H1 (cell line): ENCODE results near the gene ZNF391. TPM values are rescaled to one million over a fixed set of nuclear protein-coding genes. Genes with fewer than 3 reads are reported as not detected.

Experiments used
- CTCF ChIA-PET: fragments of 300-600 bp; sonication (Branson Sonifier 250); formaldehyde crosslinking; loops from one replicate; lab custom pipeline; 2021; ENCODE audit not compliant: partially characterized antibody; lab: Charles Lee
- POLR2A ChIA-PET: fragments of 300-600 bp; sonication (Branson Sonifier 250); formaldehyde crosslinking; loops from one replicate; lab custom pipeline; 2021; ENCODE audit warnings: inconsistent platforms; ENCODE audit not compliant: partially characterized antibody; lab: Charles Lee
- DNase-seq, 2 experiments: peaks; one replicate each; pipeline versions ENCODE4 v3.0.0 to v3.0.0-alpha.2; 2010 to 2022; ENCODE audit warnings: low spot score in 2 of 2, low read depth in 1 of 2, mixed read lengths in 1 of 2
- FAIRE-seq: peaks from 2 replicates; lab custom pipeline; 2011; peaks lifted over from hg19 to GRCh38; lab: Jason Lieb, UNC
- H2AFZ ChIP-seq: 2 replicates; pipeline ENCODE4 v1.8.1; 2012; ENCODE audit warnings: low read length, inconsistent platforms
- H2AK5ac ChIP-seq: 2 replicates; pipeline ENCODE4 v1.6.1; 2013; ENCODE audit warnings: low read depth, low read length
- H2BK120ac ChIP-seq: replicated peaks from 2 replicates; pipeline ENCODE3; 2013; ENCODE audit warnings: low read depth, low read length, inconsistent platforms
- H2BK12ac ChIP-seq: 2 replicates; pipeline ENCODE4 v1.6.1; 2013; ENCODE audit warnings: low read depth, low read length
- H2BK15ac ChIP-seq: 2 replicates; pipeline ENCODE4 v1.6.1; 2013; ENCODE audit warnings: low read length
- H2BK20ac ChIP-seq: 2 replicates; pipeline ENCODE4 v1.6.1; 2013; ENCODE audit warnings: low read length
- H2BK5ac ChIP-seq: 2 replicates; pipeline ENCODE4 v1.6.1; 2013; ENCODE audit warnings: low read depth, low read length
- H3K14ac ChIP-seq: 2 replicates; pipeline ENCODE4 v1.6.1; 2013; ENCODE audit warnings: inconsistent platforms; ENCODE audit not compliant: insufficient read length
- H3K18ac ChIP-seq: 2 replicates; pipeline ENCODE4 v1.6.1; 2013; ENCODE audit warnings: low read length; ENCODE audit errors: extremely low read depth
- H3K23ac ChIP-seq: 2 replicates; pipeline ENCODE4 v1.6.1; 2013; ENCODE audit warnings: inconsistent platforms; ENCODE audit not compliant: insufficient read length
- H3K23me2 ChIP-seq: 2 replicates; pipeline ENCODE4 v1.6.1; 2013; ENCODE audit warnings: low read depth, low read length
- H3K27ac ChIP-seq: 2 replicates; pipeline ENCODE4 v1.6.1; 2011; ENCODE audit warnings: low read depth, low read length, inconsistent platforms
- H3K27me3 ChIP-seq, 4 experiments: replicated peaks in 1 of 4; 1 replicate in 1 of 4; 2 replicates in 3 of 4; pipeline versions ENCODE4 v1.6.1 to v1.8.1; 2011 to 2013; ENCODE audit warnings: low read length in 3 of 4, mild to moderate bottlenecking in 3 of 4, inconsistent platforms in 2 of 4, mixed read lengths in 2 of 4, moderate library complexity in 1 of 4; ENCODE audit not compliant: control insufficient read depth in 3 of 4, insufficient read depth in 3 of 4; ENCODE audit errors: extremely low read depth in 1 of 4
- H3K36me3 ChIP-seq, 4 experiments: 2 replicates each; pipeline versions ENCODE4 v1.6.1 to v1.8.1; 2011 to 2013; ENCODE audit warnings: mild to moderate bottlenecking in 4 of 4, low read length in 3 of 4, moderate library complexity in 2 of 4, control low read depth in 1 of 4, inconsistent platforms in 1 of 4; ENCODE audit not compliant: insufficient read depth in 4 of 4, control insufficient read depth in 2 of 4
- H3K4ac ChIP-seq: replicated peaks from 2 replicates; pipeline ENCODE3; 2013; ENCODE audit warnings: low read length, low read depth, mixed read lengths, inconsistent platforms; ENCODE audit not compliant: insufficient read length
- H3K4me1 ChIP-seq, 4 experiments: replicated peaks in 1 of 4; 1 replicate in 1 of 4; 2 replicates in 3 of 4; pipeline versions ENCODE4 v1.6.1 to v1.8.1; 2011 to 2013; ENCODE audit warnings: low read length in 3 of 4, inconsistent platforms in 2 of 4, mixed read lengths in 1 of 4; ENCODE audit not compliant: insufficient read depth in 4 of 4, control insufficient read depth in 3 of 4
- H3K4me2 ChIP-seq, 2 experiments: 2 replicates each; pipeline versions ENCODE4 v1.6.1 to v1.8.1; 2011 to 2013; ENCODE audit warnings: low read depth in 2 of 2, low read length in 2 of 2, control low read depth in 1 of 2, inconsistent platforms in 1 of 2, mild to moderate bottlenecking in 1 of 2; ENCODE audit not compliant: insufficient read depth in 1 of 2
- H3K4me3 ChIP-seq, 4 experiments: fragments of 200-600, 300-600 bp in 1 of 4; sonication (generic), shearing (Covaris generic), sonication (Bioruptor Twin) in 1 of 4; 2 replicates each; pipeline versions ENCODE4 v1.5.1 to v1.8.1; 2011 to 2016; ENCODE audit warnings: low read length in 4 of 4, low read depth in 3 of 4, control low read depth in 2 of 4, inconsistent platforms in 2 of 4, mild to moderate bottlenecking in 2 of 4, mixed read lengths in 1 of 4, moderate library complexity in 1 of 4; ENCODE audit not compliant: insufficient read depth in 2 of 4; ENCODE audit errors: extremely low read depth in 1 of 4
- H3K56ac ChIP-seq: replicated peaks from 2 replicates; pipeline ENCODE3; 2013; ENCODE audit warnings: low read depth, mild to moderate bottlenecking, mixed read lengths, low read length, inconsistent platforms; ENCODE audit not compliant: insufficient read length
- H3K79me1 ChIP-seq: 2 replicates; pipeline ENCODE4 v1.6.1; 2013; ENCODE audit warnings: low read depth, low read length, control low read depth
- H3K79me2 ChIP-seq, 2 experiments: 2 replicates each; pipeline versions ENCODE4 v1.6.1 to v1.8.1; 2012 to 2013; ENCODE audit warnings: low read length in 2 of 2, mild to moderate bottlenecking in 2 of 2, inconsistent platforms in 1 of 2; ENCODE audit not compliant: insufficient read depth in 2 of 2, control insufficient read depth in 1 of 2
- H3K9ac ChIP-seq, 4 experiments: replicated peaks in 1 of 4; 1 replicate in 1 of 4; 2 replicates in 3 of 4; pipeline versions ENCODE4 v1.6.1 to v1.8.1; 2011 to 2013; ENCODE audit warnings: low read depth in 3 of 4, low read length in 3 of 4, control low read depth in 2 of 4, mild to moderate bottlenecking in 2 of 4, moderate library complexity in 2 of 4, inconsistent platforms in 1 of 4; ENCODE audit errors: extremely low read depth in 1 of 4
- H3K9me3 ChIP-seq, 2 experiments: 2 replicates each; pipeline versions ENCODE4 v1.6.1 to v1.8.1; 2012 to 2013; ENCODE audit warnings: mild to moderate bottlenecking in 2 of 2, moderate library complexity in 2 of 2, control low read depth in 1 of 2, inconsistent platforms in 1 of 2, low read depth in 1 of 2, low read length in 1 of 2, mixed read lengths in 1 of 2; ENCODE audit not compliant: insufficient read depth in 2 of 2
- H4K20me1 ChIP-seq, 2 experiments: replicated peaks in 1 of 2; 2 replicates each; pipeline versions ENCODE3 to v1.8.1; 2011 to 2013; ENCODE audit warnings: inconsistent platforms in 2 of 2, low read length in 2 of 2, mild to moderate bottlenecking in 1 of 2; ENCODE audit not compliant: insufficient read depth in 2 of 2, control insufficient read depth in 1 of 2
- H4K5ac ChIP-seq: 2 replicates; pipeline ENCODE4 v1.6.1; 2013; ENCODE audit warnings: low read length, low read depth, mixed read lengths, inconsistent platforms; ENCODE audit not compliant: insufficient read length
- H4K8ac ChIP-seq: 2 replicates; pipeline ENCODE4 v1.8.0; 2013; ENCODE audit warnings: mild to moderate bottlenecking, moderate library complexity, low read length, inconsistent platforms; ENCODE audit not compliant: insufficient read depth; ENCODE audit errors: extremely low read depth
- H4K91ac ChIP-seq: replicated peaks from 2 replicates; pipeline ENCODE3; 2013; ENCODE audit warnings: low read length, mixed read lengths, inconsistent platforms; ENCODE audit not compliant: insufficient read length
- ASH2L ChIP-seq: fragments of 200-600, 300-600 bp; sonication (generic); IDR thresholded peaks from one replicate; pipeline ENCODE4 v1.7.1; 2017; ENCODE audit warnings: low read length
- ATF2 ChIP-seq: IDR thresholded peaks from 2 replicates; pipeline ENCODE4 v1.6.1; 2012; ENCODE audit warnings: low read length, inconsistent platforms
- CHD1 ChIP-seq: IDR thresholded peaks from 2 replicates; pipeline ENCODE4 v1.6.1; 2012; ENCODE audit warnings: low read depth, low read length, improper control_type of control experiment
- CREB1 ChIP-seq: IDR thresholded peaks from 2 replicates; pipeline ENCODE4 v1.6.1; 2012; ENCODE audit warnings: inconsistent platforms
- CTCF ChIP-seq, 3 experiments: IDR thresholded peaks; 1 replicate in 2 of 3; 2 replicates in 1 of 3; pipeline versions ENCODE4 v1.5.1 to v1.6.1; 2011; ENCODE audit warnings: low read length in 3 of 3, mild to moderate bottlenecking in 3 of 3, inconsistent platforms in 2 of 3, low read depth in 1 of 3, moderate library complexity in 1 of 3; ENCODE audit not compliant: insufficient read depth in 1 of 3; ENCODE audit errors: control extremely low read depth in 1 of 3
- HDAC6 ChIP-seq: IDR thresholded peaks from one replicate; pipeline ENCODE4 v1.7.1; 2012; ENCODE audit warnings: low read depth, mild to moderate bottlenecking, inconsistent platforms, low read length, moderate library complexity
- MAFK ChIP-seq: IDR thresholded peaks from 2 replicates; pipeline ENCODE4 v1.6.1; 2012; ENCODE audit warnings: low read depth, mild to moderate bottlenecking, improper control_type of control experiment, low read length
- MAX ChIP-seq: IDR thresholded peaks from 2 replicates; pipeline ENCODE4 v1.6.1; 2012; ENCODE audit warnings: inconsistent platforms
- SIX5 ChIP-seq: IDR thresholded peaks from 2 replicates; pipeline ENCODE4 v1.6.1; 2011; ENCODE audit warnings: mild to moderate bottlenecking, low read depth, low read length
- SRF ChIP-seq: IDR thresholded peaks from 2 replicates; pipeline ENCODE4 v1.6.1; 2011; ENCODE audit warnings: mild to moderate bottlenecking, low read depth, low read length, moderate library complexity
- TCF12 ChIP-seq: IDR thresholded peaks from 2 replicates; pipeline ENCODE4 v1.6.1; 2011; ENCODE audit warnings: low read depth, mild to moderate bottlenecking, low read length
- WGBS, 2 experiments: shearing (Covaris generic) in 1 of 2; methylation state at CpG; one replicate each; pipeline versions ENCODE4 v1.1.6 to v1.1.7; 2013 to 2015; ENCODE audit warnings: low lambda C conversion rate in 2 of 2, mixed read lengths in 2 of 2, inconsistent platforms in 1 of 2, low coverage in 1 of 2, missing lambda C conversion rate in 1 of 2; ENCODE audit not compliant: insufficient replicate concordance in 2 of 2, insufficient coverage in 1 of 2, insufficient read length in 1 of 2; ENCODE audit errors: extremely low coverage in 1 of 2, missing lambda C conversion rate in 1 of 2; 5-methylcytosine and 5-hydroxymethylcytosine counted together
- polyA plus RNA-seq, 7 experiments: library from polyadenylated mRNA; depleted of rRNA in 3 of 7; stranded (reverse) in 5 of 7; unstranded in 2 of 7; fragments of >200 nt in 5 of 7; fragments of 200-250 nt in 2 of 7; gene quantifications; 1 replicate in 5 of 7; 2 replicates in 1 of 7; 4 replicates in 1 of 7; pipeline versions ENCODE4 v1.2.1 to v1.2.3, GENCODE V29; 2011 to 2013; ENCODE audit warnings: missing spikeins in 2 of 7, mixed read lengths in 2 of 7
- total RNA-seq: library from RNA; stranded (reverse); fragmentation: NEBNext Ultra II Directional; extraction: Animal tissue kit (Norgen Biotek cat#: 25700); gene quantifications from 2 replicates; pipeline ENCODE4 v1.2.1, GENCODE V29; 2021

ZNF391 gene
- total and polyA plus RNA-seq, 2 of the 8 experiments (the other 6 are each of a cell fraction or from before 2014, with no cell fraction given), result 4.8 to 13.0 TPM

DNA sequence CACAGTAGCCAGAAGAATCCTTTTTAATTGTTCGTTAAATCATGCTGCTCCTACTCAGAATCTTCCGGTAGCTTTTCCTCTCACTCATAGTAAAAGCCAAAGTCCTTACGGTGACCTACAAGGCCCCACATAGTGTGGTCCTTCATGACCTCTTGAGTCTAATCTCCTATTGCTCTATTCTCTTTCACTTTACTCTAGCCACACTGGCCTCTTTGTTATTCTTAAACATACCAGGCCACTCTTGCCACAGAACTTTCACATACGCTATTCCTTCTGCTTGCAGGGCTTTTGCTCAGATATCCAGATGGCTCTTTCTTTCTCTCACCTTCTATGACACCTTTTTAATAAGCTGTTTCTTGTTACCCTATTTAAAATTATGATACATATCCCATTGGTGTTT is 25.7 kb downstream of the ZNF391 start:
- H4K20me1 ChIP-seq, result no peaks in the 10 kb centered on the region
- FAIRE-seq (no peak), DNase-seq (no peak)
- H2BK120ac ChIP-seq, result no peak overlapping the region
- H3K36me3 ChIP-seq, result no peaks in the 10 kb centered on the region
- no peak overlapping the region for H2BK12ac ChIP-seq
- H3K4me2 ChIP-seq, result no peak overlapping the region
- ChIA-PET POLR2A (interaction anchor here (0.6 kb wide), 2 partner anchors 16 to 49 kb away, joined by 3 to 4 read pairs; no protein-coding TSS in a partner anchor), CTCF (no interaction called here)
- H4K91ac ChIP-seq, result no peak overlapping the region
- H3K27me3 ChIP-seq, result no peaks in the 10 kb centered on the region
- H4K8ac ChIP-seq, result no peak overlapping the region
- H3K4me1 ChIP-seq, result no peaks in the 10 kb centered on the region
- H3K9me3 ChIP-seq, result peaks cover 0 to 5% of the 10 kb centered on the region in 2 experiments; a peak in 1 of 4 replicates
- no peak overlapping the region for H3K18ac ChIP-seq
- no peak overlapping the region for H4K5ac ChIP-seq
- H3K56ac ChIP-seq, result no peak overlapping the region
- no peaks in the 10 kb centered on the region for H3K79me1 ChIP-seq
- H2BK20ac ChIP-seq, result no peak overlapping the region
- H2AK5ac ChIP-seq, result no peak overlapping the region
- WGBS, 2 experiments, result 90% methylated on average over 4 of the region's 4 CpGs; no CpG with 5 or more reads in 1 of the 2 experiments
- H3K14ac ChIP-seq, result no peak overlapping the region
- no peaks in the 10 kb centered on the region; the same call in 1 of the 2 replicates for H3K23me2 ChIP-seq
- H3K79me2 ChIP-seq, result no peaks in the 10 kb centered on the region
- no peak overlapping the region for H3K9ac ChIP-seq
- H3K4ac ChIP-seq, result no peak overlapping the region
- no peak overlapping the region for H3K4me3 ChIP-seq
- no peak overlapping the region for H3K27ac ChIP-seq
- H2BK15ac ChIP-seq, result no peak overlapping the region
- H2BK5ac ChIP-seq, result no peak overlapping the region
- no peak overlapping the region for H3K23ac ChIP-seq
- H2AFZ ChIP-seq, result no peak overlapping the region
- TF ChIP-seq MAFK, result no peak
- no peak for TF ChIP-seq CTCF (IDR thresholded peaks at IDR 0.05; ENCODE audit: control extremely low read depth in 1 of 3, insufficient read depth in 1 of 3, low read depth in 1 of 3, low read length in 3 of 3)
- TF ChIP-seq SIX5, result no peak
- TF ChIP-seq MAX, result no peak
- TF ChIP-seq HDAC6, result no peak
- no peak for TF ChIP-seq TCF12
- TF ChIP-seq CREB1, result no peak
- no peak for TF ChIP-seq CHD1
- no peak for TF ChIP-seq ASH2L
- TF ChIP-seq SRF, result no peak
- no peak for TF ChIP-seq ATF2
